Superior temporal gyrus (tissue), 1 donor: ENCODE results near the gene GRK3.
"Not testable (repeated sequence)": the region's sequence is repeated elsewhere in the genome, so short reads cannot be mapped to it uniquely, and the experiment has no call there.

Experiments
- DNase-seq: peaks from one replicate; pipeline ENCODE4 v3.0.0-alpha.2; 2016; ENCODE audit errors: extremely low spot score

The GRK3 gene

GRCh38 chr22:25551396-25551795 is 13.1 kb upstream of the GRK3 start:
- DNase-seq = no peak

GRCh38 chr22:25552405-25552804 is 12.1 kb upstream of the GRK3 start:
- not testable (repeated sequence) for DNase-seq

- DNase-seq = no peak
These were observed 11.3 kb upstream of the GRK3 start for GRCh38 chr22:25553131-25553530.

- no peak for DNase-seq
These were observed 10.2 kb upstream of the GRK3 start for GRCh38 chr22:25554238-25554671.

GRCh38 chr22:25554689-25555088 is 9.8 kb upstream of the GRK3 start:
- DNase-seq = no peak

- DNase-seq = no peak
These were observed 8.9 kb upstream of the GRK3 start for GRCh38 chr22:25555586-25555985.

- DNase-seq = no peak
These were observed 7.3 kb upstream of the GRK3 start for GRCh38 chr22:25557218-25557617.

GRCh38 chr22:25558341-25558740 is 6.1 kb upstream of the GRK3 start:
- no peak for DNase-seq

GRCh38 chr22:25559910-25560309 is 4.6 kb upstream of the GRK3 start:
- DNase-seq = not testable (repeated sequence)

GRCh38 chr22:25561182-25561581 is 3.3 kb upstream of the GRK3 start:
- DNase-seq = not testable (repeated sequence)

GRCh38 chr22:25561927-25562326 is 2.5 kb upstream of the GRK3 start:
- not testable (repeated sequence) for DNase-seq

GRCh38 chr22:25562966-25563760 is 1.3 kb upstream of the GRK3 start:
- DNase-seq = not testable (repeated sequence)

GRCh38 chr22:25563761-25564319 is 635 bp upstream of the GRK3 start:
- peak; percentile 56 for DNase-seq

- no peak for DNase-seq
These were observed 653 bp downstream of the GRK3 start for GRCh38 chr22:25564979-25565677.

- DNase-seq = peak; percentile 31
These were observed 1.9 kb downstream of the GRK3 start for GRCh38 chr22:25566186-25566897.

GRCh38 chr22:25566898-25567235 is 2.4 kb downstream of the GRK3 start:
- peak; percentile 25 for DNase-seq

- peak; percentile 35 for DNase-seq
These were observed 2.8 kb downstream of the GRK3 start for GRCh38 chr22:25567251-25567675.

GRCh38 chr22:25568066-25568465 is 3.6 kb downstream of the GRK3 start:
- DNase-seq = not testable (repeated sequence)

- DNase-seq = peak; percentile 31
These were observed 4.9 kb downstream of the GRK3 start for GRCh38 chr22:25569361-25569760.

- DNase-seq = no peak
These were observed 5.5 kb downstream of the GRK3 start for GRCh38 chr22:25569983-25570382.

GRCh38 chr22:25570486-25570885 is 6.0 kb downstream of the GRK3 start:
- no peak for DNase-seq
